SJSA1 (cell line): ENCODE data around the gene UNC50. TPM values are rescaled to one million over a fixed set of nuclear protein-coding genes. Genes with fewer than 3 reads are reported as not detected.
"Not testable (repeated sequence)": the region's sequence is repeated elsewhere in the genome, so short reads cannot be mapped to it uniquely, and the experiment has no call there.

ENCODE experiments used
- DNase-seq, 2 experiments: peaks; one replicate each; pipeline ENCODE4 v3.0.0-alpha.2; 2015 to 2020; ENCODE audit warnings: low spot score in 2 of 2, low read depth in 1 of 2
- H3K27ac ChIP-seq: fragments of 250-450 bp; sonication (Bioruptor Pico); 2 replicates; pipeline ENCODE4 v1.5.1; 2020; ENCODE audit warnings: mild to moderate bottlenecking, moderate library complexity
- H3K27me3 ChIP-seq: fragments of 250-450 bp; sonication (Bioruptor Pico); replicated peaks from 2 replicates; pipeline ENCODE4 v1.5.1; 2020; ENCODE audit warnings: mild to moderate bottlenecking, moderate library complexity
- H3K36me3 ChIP-seq: fragments of 250-450 bp; sonication (Bioruptor Pico); 2 replicates; pipeline ENCODE4 v1.5.1; 2020; ENCODE audit warnings: mild to moderate bottlenecking
- H3K4me1 ChIP-seq: fragments of 250-450 bp; sonication (Bioruptor Pico); replicated peaks from 2 replicates; pipeline ENCODE4 v1.6.1; 2021; ENCODE audit warnings: mild to moderate bottlenecking
- H3K4me3 ChIP-seq: fragments of 250-450 bp; sonication (Bioruptor Pico); 2 replicates; pipeline ENCODE4 v1.5.1; 2020; ENCODE audit warnings: mild to moderate bottlenecking
- H3K9me3 ChIP-seq: fragments of 250-450 bp; sonication (Bioruptor Pico); replicated peaks from 2 replicates; pipeline ENCODE4 v1.5.1; 2020; ENCODE audit warnings: mild to moderate bottlenecking
- total RNA-seq: library from RNA; depleted of rRNA; stranded (reverse); fragments of >200 nt; shearing (Covaris generic); gene quantifications from 2 replicates; pipeline ENCODE4 v1.2.3, GENCODE V29; 2014; rRNA removed

UNC50 gene
- total RNA-seq, 1 experiment from 2014 or later, result 54.8 TPM

DNA sequence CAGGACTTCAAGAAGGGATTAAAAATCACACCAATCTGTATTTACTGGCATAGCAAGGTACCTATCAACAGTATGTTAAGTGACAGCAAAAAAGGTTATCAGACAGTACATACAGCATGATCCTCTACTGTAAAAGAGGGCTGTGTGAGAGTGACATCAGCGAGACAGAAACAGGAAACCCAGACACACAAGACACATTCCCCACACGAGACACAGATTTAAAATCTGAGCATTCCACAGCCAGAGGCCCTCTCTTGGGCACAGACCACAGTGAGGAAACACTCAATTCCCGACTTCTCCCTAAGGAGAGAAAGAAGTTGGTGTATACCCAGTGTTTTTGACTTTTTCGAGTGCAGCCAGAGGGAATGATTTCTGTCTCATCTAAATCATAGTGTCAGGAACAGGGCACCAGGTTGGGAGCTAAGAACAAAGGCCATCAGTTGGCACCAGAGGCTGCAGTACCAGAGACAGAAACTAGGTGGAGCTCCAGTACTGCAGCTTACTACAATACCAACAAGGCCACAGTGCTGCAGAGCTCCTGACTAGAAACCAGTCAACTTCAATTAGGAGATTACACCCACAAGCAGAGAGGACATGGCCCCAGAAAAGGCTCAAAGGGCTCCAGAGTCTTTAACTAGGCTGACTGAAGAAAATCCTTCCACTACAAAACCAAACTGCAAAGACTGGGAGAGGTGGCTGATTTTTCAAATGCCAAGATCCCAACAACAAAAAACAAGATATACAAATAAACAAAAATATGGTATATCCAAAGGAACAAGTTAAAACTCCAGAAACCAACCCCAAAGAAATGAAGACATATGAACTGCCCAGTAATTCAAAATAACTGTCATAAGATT is 41.0 kb downstream of the UNC50 start:
- no peaks in the 10 kb centered on the region for H3K4me1 ChIP-seq
- H3K27ac ChIP-seq, result no peak overlapping the region
- H3K4me3 ChIP-seq, result no peak overlapping the region
- no peaks in the 10 kb centered on the region for H3K36me3 ChIP-seq
- H3K9me3 ChIP-seq, result no peaks in the 10 kb centered on the region
- peaks cover 4% of the 10 kb centered on the region; the same call in 1 of the 2 replicates for H3K27me3 ChIP-seq
- DNase-seq, result peak; percentile 53 to 63

DNA sequence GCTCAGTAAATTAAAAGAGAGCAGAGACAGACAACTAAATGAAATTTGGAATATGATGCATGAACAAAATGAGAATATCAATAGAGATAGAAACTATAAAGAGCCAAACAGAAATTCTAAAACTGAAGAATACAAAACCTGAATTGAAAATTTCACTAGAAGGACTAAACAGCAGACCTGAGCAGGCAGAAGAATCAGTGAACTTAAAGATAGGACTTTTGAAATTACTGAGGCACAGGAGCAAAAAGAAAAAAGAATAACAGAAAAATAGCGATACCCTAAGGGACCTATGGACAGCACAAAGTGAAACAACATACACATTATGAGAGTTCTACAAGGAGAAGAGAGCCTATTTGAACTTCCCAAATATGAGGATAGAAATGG is 41.6 kb downstream of the UNC50 start:
- no peak overlapping the region for H3K4me3 ChIP-seq
- no peak for DNase-seq
- H3K9me3 ChIP-seq, result no peaks in the 10 kb centered on the region
- peaks cover 3% of the 10 kb centered on the region; the same call in 1 of the 2 replicates for H3K27me3 ChIP-seq
- H3K36me3 ChIP-seq, result no peaks in the 10 kb centered on the region
- H3K27ac ChIP-seq, result no peak overlapping the region
- H3K4me1 ChIP-seq, result no peaks in the 10 kb centered on the region

DNA sequence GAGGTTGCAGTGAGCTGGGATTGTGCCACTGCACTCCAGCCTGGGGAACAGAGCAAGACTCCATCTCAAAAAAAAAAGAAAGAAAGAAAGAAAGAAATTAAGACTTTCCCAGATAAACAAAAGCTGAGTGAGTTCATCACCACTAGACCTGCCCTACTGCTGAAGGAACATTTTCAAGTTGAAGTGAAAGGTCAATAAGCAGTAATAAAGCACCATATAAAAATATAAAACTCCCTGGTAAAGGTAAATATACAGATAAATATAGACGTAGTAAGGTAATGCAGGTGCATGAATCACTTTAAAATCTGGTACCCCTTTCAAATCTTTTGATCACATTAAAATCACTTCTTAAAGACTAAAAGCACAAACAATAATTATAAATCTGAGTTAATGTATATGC is 42.6 kb downstream of the UNC50 start:
- H3K27me3 ChIP-seq, result no peaks in the 10 kb centered on the region
- H3K27ac ChIP-seq, result no peak overlapping the region
- no peak overlapping the region for H3K4me3 ChIP-seq
- no peaks in the 10 kb centered on the region for H3K36me3 ChIP-seq
- no peaks in the 10 kb centered on the region for H3K9me3 ChIP-seq
- DNase-seq, result no peak
- no peaks in the 10 kb centered on the region for H3K4me1 ChIP-seq

- no peaks in the 10 kb centered on the region for H3K36me3 ChIP-seq
- H3K4me1 ChIP-seq, result no peaks in the 10 kb centered on the region
- H3K4me3 ChIP-seq, result no peak overlapping the region
- H3K9me3 ChIP-seq, result no peaks in the 10 kb centered on the region
- H3K27ac ChIP-seq, result no peak overlapping the region
- DNase-seq, result no peak
- no peaks in the 10 kb centered on the region for H3K27me3 ChIP-seq
Measured at GRCh38 chr2:98654699-98655495, 46.5 kb downstream of the UNC50 start.

GRCh38 chr2:98656800-98657199 is 48.4 kb downstream of the UNC50 start:
- Histone ChIP-seq H3K4me3 (no peak overlapping the region), H3K36me3 (no peaks in the 10 kb centered on the region), H3K27ac (no peak overlapping the region), H3K27me3 (no peaks in the 10 kb centered on the region), H3K4me1 (no peaks in the 10 kb centered on the region), H3K9me3 (no peaks in the 10 kb centered on the region)
- DNase-seq, result no peak

- Histone ChIP-seq H3K9me3 (no peaks in the 10 kb centered on the region), H3K4me1 (no peaks in the 10 kb centered on the region), H3K36me3 (no peaks in the 10 kb centered on the region), H3K4me3 (no peak overlapping the region), H3K27ac (no peak overlapping the region), H3K27me3 (no peaks in the 10 kb centered on the region)
- DNase-seq, result no peak
Measured at GRCh38 chr2:98658816-98659490, 50.6 kb downstream of the UNC50 start.

DNA sequence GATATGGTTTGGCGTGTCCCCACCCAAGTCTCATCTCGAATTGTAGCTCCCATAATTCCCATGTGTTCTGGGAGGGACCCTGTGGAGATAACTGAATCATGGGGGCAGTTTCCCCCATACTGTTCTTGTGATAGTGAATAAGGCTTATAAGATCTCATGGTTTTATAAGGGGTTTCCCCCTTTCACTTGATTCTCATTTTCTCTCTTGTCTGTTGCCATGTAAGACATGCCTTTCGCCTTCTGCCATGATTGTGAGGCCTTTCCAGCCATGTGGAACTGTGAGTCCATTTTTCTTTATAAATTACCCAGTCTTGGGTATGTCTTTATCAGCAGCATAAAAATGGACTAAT is 51.1 kb downstream of the UNC50 start:
- H3K27me3 ChIP-seq, DNase-seq, H3K4me3 ChIP-seq, H3K36me3 ChIP-seq, H3K9me3 ChIP-seq, H3K27ac ChIP-seq, H3K4me1 ChIP-seq: not testable (repeated sequence)

DNA sequence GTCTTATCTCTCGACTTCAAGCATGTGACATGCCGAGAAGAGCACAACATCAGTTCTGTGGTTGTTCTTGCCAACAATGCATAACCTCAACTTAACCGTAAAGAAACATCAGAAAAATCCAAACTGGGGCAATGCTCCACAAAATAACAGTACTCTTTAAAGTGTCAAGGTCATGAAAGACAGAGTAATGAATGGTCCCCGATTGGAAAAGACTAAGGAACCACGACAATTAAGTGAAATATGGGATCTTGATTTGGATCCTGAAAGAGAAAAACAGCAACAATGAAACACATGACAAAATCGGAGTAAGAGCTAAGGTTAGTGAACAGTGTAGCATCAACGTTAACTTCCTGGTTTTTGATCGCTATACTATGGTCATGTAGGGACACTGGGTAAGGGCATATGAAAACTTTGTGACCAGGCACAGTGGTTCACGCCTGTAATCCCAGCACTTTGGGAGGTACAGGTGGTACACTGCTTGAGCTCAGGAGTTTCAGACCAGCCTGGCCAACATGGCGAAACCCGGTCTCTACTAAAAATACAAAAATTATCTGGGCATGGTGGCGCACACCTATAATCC is 55.2 kb downstream of the UNC50 start:
- DNase-seq, result no peak
- H3K4me1 ChIP-seq, result no peaks in the 10 kb centered on the region
- no peak overlapping the region for H3K4me3 ChIP-seq
- no peaks in the 10 kb centered on the region for H3K27me3 ChIP-seq
- no peaks in the 10 kb centered on the region for H3K36me3 ChIP-seq
- H3K9me3 ChIP-seq, result no peaks in the 10 kb centered on the region
- H3K27ac ChIP-seq, result no peak overlapping the region

DNA sequence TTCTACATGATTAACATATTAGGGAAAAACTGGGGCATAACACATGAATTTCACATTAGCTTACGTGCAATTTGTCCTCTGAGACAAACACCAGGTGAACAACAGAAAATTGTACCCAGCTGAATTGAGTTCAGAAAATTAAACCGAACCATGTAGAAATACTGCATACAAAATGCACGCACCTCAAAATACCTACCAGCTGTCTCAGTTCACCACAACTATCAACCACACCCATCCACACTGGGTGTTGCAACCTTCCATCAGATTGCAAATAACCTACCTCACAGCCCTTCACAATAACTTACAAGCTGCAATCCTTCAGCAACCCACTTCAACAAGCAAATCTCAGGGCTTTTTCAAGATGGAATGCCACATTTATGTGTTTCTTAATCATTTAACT is 55.9 kb downstream of the UNC50 start:
- Histone ChIP-seq H3K27ac (no peak overlapping the region), H3K4me1 (no peaks in the 10 kb centered on the region), H3K4me3 (no peak overlapping the region), H3K27me3 (no peaks in the 10 kb centered on the region), H3K36me3 (no peaks in the 10 kb centered on the region), H3K9me3 (no peaks in the 10 kb centered on the region)
- no peak for DNase-seq

DNA sequence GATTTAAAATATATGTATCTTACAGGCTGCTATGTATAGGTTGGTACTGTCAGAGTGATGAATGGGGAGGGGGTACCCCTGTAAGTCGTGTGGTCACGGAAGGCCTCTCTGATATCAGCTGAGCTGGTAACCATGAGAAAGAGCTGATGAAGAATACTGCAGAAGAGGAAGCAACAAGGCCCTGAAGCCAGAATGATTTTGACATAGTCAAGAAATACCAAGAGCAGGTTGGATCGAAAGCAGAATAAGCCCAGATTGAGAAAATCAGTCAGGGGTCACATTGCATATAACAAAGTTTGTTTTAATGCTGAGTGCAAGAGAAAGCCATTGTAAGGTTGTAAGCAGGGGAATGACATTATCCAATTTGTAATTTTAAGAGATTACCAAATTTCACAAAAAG is 57.3 kb downstream of the UNC50 start:
- Histone ChIP-seq H3K4me1 (no peaks in the 10 kb centered on the region), H3K36me3 (no peaks in the 10 kb centered on the region), H3K4me3 (no peak overlapping the region), H3K27ac (no peak overlapping the region), H3K27me3 (no peaks in the 10 kb centered on the region), H3K9me3 (no peaks in the 10 kb centered on the region)
- no peak for DNase-seq

Other genes with a start within 250 kb of the UNC50 start
- gene INPP4A, start 163.7 kb upstream of the UNC50 start, total RNA-seq, result 5.8 and 16.9 TPM in 2 replicates
- 21.7 and 36.4 TPM in 2 replicates for gene COA5, start 77 bp upstream of the UNC50 start, total RNA-seq
- gene MGAT4A, start 122.5 kb downstream of the UNC50 start, total RNA-seq, result not detected in 2 replicates